ENCODE measurements around the gene ZNF136. TPM values are rescaled to one million over a fixed set of nuclear protein-coding genes. Genes with fewer than 3 reads are reported as not detected.

ZNF136 gene
- total and polyA plus RNA-seq, 2 of the 13 experiments (the other 11 are each of a cell fraction or from before 2014, with no cell fraction given), result 2.5 to 10.2 TPM

- H2AFZ ChIP-seq (ENCODE audit: low read length), result no peak overlapping the region
- WGBS (ENCODE audit: low lambda C conversion rate), result 97% methylated on average over 3 of the region's 3 CpGs
- POLR2A ChIA-PET, result no interaction called here
- intact Hi-C loops (cut with micrococcal nuclease; ENCODE audit: unreplicated experiment), result no loop called here
- BruUV-seq (replicated peaks), result no TSS peak
- peaks cover 0 to 3% of the 10 kb centered on the region in 2 experiments; a peak in 2 of 5 replicates for H3K36me3 ChIP-seq (replicated peaks in 1 of 2; ENCODE audit: control insufficient read depth in 1 of 2, insufficient read depth in 2 of 2, low read length in 2 of 2)
- H3K27me3 ChIP-seq (ENCODE audit: control insufficient read depth in 1 of 2, insufficient read depth in 2 of 2, low read length in 2 of 2), result no peaks in the 10 kb centered on the region
- no peaks in the 10 kb centered on the region for H4K20me1 ChIP-seq (ENCODE audit: insufficient read depth, low read length)
- CTCF ChIA-PET (ENCODE audit: low intra/inter-chr PET ratio, low total read pairs), result no interaction called here
- in situ Hi-C loops (cut with HindIII; ENCODE audit: extremely low pct_ligation_motif_present, low pct_unique_long_range_greater_than_20kb), result no loop called here
- H3K4me1 ChIP-seq (ENCODE audit: insufficient read depth, low read length), result peaks cover 10% of the 10 kb centered on the region
- H3K9ac ChIP-seq (ENCODE audit: insufficient read depth, low read depth, low read length), result no peak overlapping the region
- H3K4me2 ChIP-seq (ENCODE audit: low read depth, low read length), result no peak overlapping the region
- H3K79me2 ChIP-seq (ENCODE audit: insufficient read depth, low read length), result peaks cover 21% of the 10 kb centered on the region
- no peak for ATAC-seq
- no peak overlapping the region for H3K27ac ChIP-seq (ENCODE audit: extremely low read length, insufficient read depth, low read length)
- peaks cover 10% of the 10 kb centered on the region; the same call in 1 of the 2 replicates for H3K9me3 ChIP-seq (ENCODE audit: low read length)
- TF ChIP-seq MYNN (CRISPR knock-in tag; IDR thresholded peaks at IDR 0.05; ENCODE audit: low read depth) (no peak), ETS1 (CRISPR knock-in tag; IDR thresholded peaks at IDR 0.05) (no peak)
- no peak for DNase-seq (ENCODE audit: low spot score)
- FAIRE-seq, result no peak
- H3K4me3 ChIP-seq (replicated peaks in 1 of 3; ENCODE audit: insufficient read depth in 1 of 3, low read depth in 2 of 3, low read length in 3 of 3), result no peak overlapping the region
Observed at GRCh38 chr19:12180377-12180776, 17.5 kb downstream of the ZNF136 start.

GRCh38 chr19:12187625-12188024, 24.7 kb downstream of the ZNF136 start:
- no peak for FAIRE-seq
- no peak overlapping the region for H3K27ac ChIP-seq (ENCODE audit: extremely low read length, insufficient read depth, low read length)
- H3K4me2 ChIP-seq (ENCODE audit: low read depth, low read length), result no peak overlapping the region
- ChIA-PET CTCF (ENCODE audit: low intra/inter-chr PET ratio, low total read pairs) (no interaction called here), POLR2A (no interaction called here)
- intact Hi-C loops (cut with micrococcal nuclease; ENCODE audit: unreplicated experiment), result no loop called here
- peaks cover 40% of the 10 kb centered on the region for H3K9me3 ChIP-seq (ENCODE audit: low read length)
- H4K20me1 ChIP-seq (ENCODE audit: insufficient read depth, low read length), result no peaks in the 10 kb centered on the region
- no peak for ATAC-seq
- H3K9ac ChIP-seq (ENCODE audit: insufficient read depth, low read depth, low read length), result no peak overlapping the region
- BruUV-seq (replicated peaks), result no TSS peak
- no peak overlapping the region for H2AFZ ChIP-seq (ENCODE audit: low read length)
- 96% methylated on average over 6 of the region's 6 CpGs for WGBS (ENCODE audit: low lambda C conversion rate)
- no peak for DNase-seq (ENCODE audit: low spot score)
- H3K4me3 ChIP-seq (replicated peaks in 1 of 3; ENCODE audit: insufficient read depth in 1 of 3, low read depth in 2 of 3, low read length in 3 of 3), result no peak overlapping the region
- H3K27me3 ChIP-seq (ENCODE audit: control insufficient read depth in 1 of 2, insufficient read depth in 2 of 2, low read length in 2 of 2), result no peaks in the 10 kb centered on the region; a peak in 1 of 5 replicates
- in situ Hi-C loops (cut with HindIII; ENCODE audit: extremely low pct_ligation_motif_present, low pct_unique_long_range_greater_than_20kb), result no loop called here
- TF ChIP-seq DNMT1 (CRISPR knock-in tag; IDR thresholded peaks at IDR 0.05), result no peak
- H3K79me2 ChIP-seq (ENCODE audit: insufficient read depth, low read length), result no peaks in the 10 kb centered on the region
- peaks cover 12 to 48% of the 10 kb centered on the region in 2 experiments for H3K36me3 ChIP-seq (replicated peaks in 1 of 2; ENCODE audit: control insufficient read depth in 1 of 2, insufficient read depth in 2 of 2, low read length in 2 of 2)
- peaks cover 1% of the 10 kb centered on the region for H3K4me1 ChIP-seq (ENCODE audit: insufficient read depth, low read length)

All from HepG2 (cell line).